Measurements from ENCODE around the gene SLC13A2. TPM values are rescaled to one million over a fixed set of nuclear protein-coding genes. Genes with fewer than 3 reads are reported as not detected.

Gene SLC13A2
- total RNA-seq, 1 experiment from 2014 or later, result not detected

GRCh38 chr17:28466521-28467048 is 6.9 kb upstream of the SLC13A2 start:
- RAD21 ChIA-PET (ENCODE audit: low non-redundant PET in 1 of 2, low total read pairs in 2 of 2, uncharacterized antibody in 2 of 2, unreplicated experiment in 2 of 2), result no interaction called here
- TF ChIP-seq YY1 (IDR thresholded peaks at IDR 0.05; ENCODE audit: extremely low read depth, insufficient replicate concordance, low read depth, low read length), result no peak
- no peak for TF ChIP-seq ZFX (IDR thresholded peaks at IDR 0.05)
- TF ChIP-seq ZBTB33 (IDR thresholded peaks at IDR 0.05; ENCODE audit: extremely low read depth, insufficient replicate concordance, low read length), result no peak
- no peak for TF ChIP-seq JUND (IDR thresholded peaks at IDR 0.05)
- no peak for TF ChIP-seq CEBPB (IDR thresholded peaks at IDR 0.05; ENCODE audit: low read depth)
- no peak for TF ChIP-seq SRF (IDR thresholded peaks at IDR 0.05; ENCODE audit: low read depth)
- no peak for TF ChIP-seq REST (IDR thresholded peaks at IDR 0.05; ENCODE audit: low read depth)
- no peak for TF ChIP-seq POLR2AphosphoS5 (IDR thresholded peaks at IDR 0.05; ENCODE audit: low read depth, low read length)
- no peak for TF ChIP-seq TCF7L2 (IDR thresholded peaks at IDR 0.05; ENCODE audit: borderline replicate concordance, extremely low read depth, insufficient read depth, insufficient read length)
- no peak for TF ChIP-seq ZNF274 (IDR thresholded peaks at IDR 0.05; ENCODE audit: low read depth, low read length)
- TF ChIP-seq EGR1 (IDR thresholded peaks at IDR 0.05; ENCODE audit: low read depth), result no peak
- TF ChIP-seq ATF3 (IDR thresholded peaks at IDR 0.05), result no peak
- no peak for TF ChIP-seq CBX3 (IDR thresholded peaks at IDR 0.05; ENCODE audit: low read depth)
- TF ChIP-seq RAD21 (IDR thresholded peaks at IDR 0.05; ENCODE audit: low read depth), result no peak
- TF ChIP-seq EZH2phosphoT487 (IDR thresholded peaks at IDR 0.05; ENCODE audit: borderline replicate concordance), result no peak
- no peak for TF ChIP-seq FOSL1 (IDR thresholded peaks at IDR 0.05; ENCODE audit: low read depth)
- no peak for TF ChIP-seq MAX (IDR thresholded peaks at IDR 0.05)
- TF ChIP-seq EZH2 (IDR thresholded peaks at IDR 0.05), result no peak
- no peak for TF ChIP-seq SP1 (IDR thresholded peaks at IDR 0.05; ENCODE audit: low read depth)
- no peak for TF ChIP-seq CTCF (IDR thresholded peaks at IDR 0.05 in 2 of 3, conservative IDR thresholded peaks at IDR 0.05 in 1 of 3; ENCODE audit: borderline replicate concordance in 1 of 3, insufficient read depth in 1 of 3, low read depth in 2 of 3, low read length in 2 of 3)
- intact Hi-C loops (cut with micrococcal nuclease), result no loop called here
- CTCF ChIA-PET, result no interaction called here
- Histone ChIP-seq H3K9ac (ENCODE audit: low read length) (no peak overlapping the region), H3K79me2 (ENCODE audit: insufficient read depth, low read length) (no peaks in the 10 kb centered on the region), H3K4me3 (replicated peaks in 1 of 2; ENCODE audit: low read depth in 1 of 2, low read length in 2 of 2) (no peak overlapping the region), H4K20me1 (ENCODE audit: insufficient read depth) (no peaks in the 10 kb centered on the region), H3K27ac (ENCODE audit: low read depth, low read length) (no peak overlapping the region), H3K27me3 (ENCODE audit: insufficient read depth, low read length) (peaks cover 42% of the 10 kb centered on the region), H3K4me1 (ENCODE audit: control insufficient read depth in 1 of 2, insufficient read depth in 2 of 2, low read length in 2 of 2) (no peaks in the 10 kb centered on the region), H3K9me2 (ENCODE audit: insufficient read depth) (no peaks in the 10 kb centered on the region), H3K36me3 (ENCODE audit: control insufficient read depth in 1 of 2, insufficient read depth in 2 of 2, low read length in 2 of 2) (no peaks in the 10 kb centered on the region), H2AFZ (ENCODE audit: low read depth, low read length, poor library complexity, severe bottlenecking) (no peak overlapping the region), H3K4me2 (ENCODE audit: low read length) (no peak overlapping the region), H3K9me3 (ENCODE audit: control insufficient read depth in 1 of 2, insufficient read depth in 1 of 2, low read depth in 1 of 2, low read length in 2 of 2) (no peaks in the 10 kb centered on the region)
- POLR2A ChIA-PET, result no interaction called here
- ATAC-seq (no peak), DNase-seq (ENCODE audit: low read depth, low spot score) (no peak)
- no TSS peak for BruUV-seq (replicated peaks)

Data from HCT116 (cell line).